ENCODE data around the gene DCAKD.

DCAKD gene

DNA sequence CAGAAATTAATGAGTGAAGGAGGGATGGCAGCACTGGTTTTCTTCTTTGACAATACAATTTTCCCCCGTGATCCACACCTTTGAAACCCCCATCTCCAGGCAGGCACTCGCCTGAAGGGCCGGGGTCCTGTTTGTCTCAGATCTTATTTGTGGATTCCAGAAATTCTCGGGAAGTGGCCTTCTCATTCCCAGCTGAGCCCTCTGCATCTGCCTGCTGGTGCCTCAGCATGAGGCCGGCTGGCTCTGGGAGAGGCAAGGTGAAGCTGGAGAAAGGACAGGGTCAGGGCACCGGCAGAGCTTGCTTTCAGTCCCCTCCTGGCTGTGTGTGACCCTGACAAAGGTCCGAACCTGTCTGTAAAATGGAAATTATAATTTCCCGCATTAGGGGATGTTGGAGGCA, 47.6 kb downstream of the DCAKD start:
- no peak overlapping the region for H2AFZ ChIP-seq (ENCODE audit: low read length, unreplicated experiment)

DNA sequence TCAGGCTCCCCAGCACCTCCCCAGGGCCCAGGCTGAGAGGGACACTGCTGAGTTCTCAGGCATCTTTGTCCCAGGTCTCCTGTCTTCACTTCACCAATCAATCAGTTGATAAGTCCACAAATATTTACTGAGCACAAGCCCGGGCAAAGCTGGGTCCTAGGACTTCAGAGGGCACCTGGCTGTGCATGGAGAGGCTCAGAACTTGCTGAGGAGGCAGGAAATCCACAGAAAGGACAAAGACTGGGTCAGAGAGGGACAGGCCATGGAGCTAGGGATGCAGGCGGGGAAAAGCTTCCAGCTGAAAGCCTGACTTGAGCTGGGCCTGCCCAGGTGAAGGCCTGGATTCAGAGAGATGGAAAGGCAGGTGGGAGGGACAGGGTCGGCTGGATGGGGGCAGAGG, 50.1 kb downstream of the DCAKD start:
- Histone ChIP-seq H3K79me2 (ENCODE audit: control insufficient read depth, insufficient read depth, low read length, unreplicated experiment) (no peaks in the 10 kb centered on the region), H3K36me3 (ENCODE audit: insufficient read depth, low read length) (no peaks in the 10 kb centered on the region), H3K4me3 (ENCODE audit: low read depth, low read length) (no peak overlapping the region), H3K27ac (ENCODE audit: low read depth, low read length) (no peak overlapping the region), H3K27me3 (ENCODE audit: insufficient read depth, low read length) (peaks cover 14% of the 10 kb centered on the region; the same call in 1 of the 2 replicates), H2AFZ (ENCODE audit: low read length, unreplicated experiment) (no peak overlapping the region), H3K4me1 (ENCODE audit: control insufficient read depth, insufficient read depth, low read length, unreplicated experiment) (peaks cover 5% of the 10 kb centered on the region)

More for the DNA sequence above, 47.6 kb downstream of the DCAKD start:
- Histone ChIP-seq H3K79me2 (ENCODE audit: control insufficient read depth, insufficient read depth, low read length, unreplicated experiment) (no peaks in the 10 kb centered on the region), H3K4me1 (ENCODE audit: control insufficient read depth, insufficient read depth, low read length, unreplicated experiment) (no peaks in the 10 kb centered on the region), H3K27me3 (ENCODE audit: insufficient read depth, low read length) (peaks cover 12% of the 10 kb centered on the region; the same call in 1 of the 2 replicates), H3K36me3 (ENCODE audit: insufficient read depth, low read length) (no peaks in the 10 kb centered on the region), H3K4me3 (ENCODE audit: low read depth, low read length) (no peak overlapping the region), H3K27ac (ENCODE audit: low read depth, low read length) (no peak overlapping the region)

GRCh38 chr17:44999433-44999832, 52.0 kb downstream of the DCAKD start:
- H3K27ac ChIP-seq (ENCODE audit: low read depth, low read length): no peak overlapping the region
- H3K79me2 ChIP-seq (ENCODE audit: control insufficient read depth, insufficient read depth, low read length, unreplicated experiment): no peaks in the 10 kb centered on the region
- H3K27me3 ChIP-seq (ENCODE audit: insufficient read depth, low read length): peaks cover 7% of the 10 kb centered on the region; the same call in 1 of the 2 replicates
- H3K4me1 ChIP-seq (ENCODE audit: control insufficient read depth, insufficient read depth, low read length, unreplicated experiment): peaks cover 5% of the 10 kb centered on the region
- H2AFZ ChIP-seq (ENCODE audit: low read length, unreplicated experiment): no peak overlapping the region
- H3K4me3 ChIP-seq (ENCODE audit: low read depth, low read length): no peak overlapping the region
- no peaks in the 10 kb centered on the region for H3K36me3 ChIP-seq (ENCODE audit: insufficient read depth, low read length)

- Histone ChIP-seq H3K27ac (ENCODE audit: low read depth, low read length) (no peak overlapping the region), H3K4me3 (ENCODE audit: low read depth, low read length) (no peak overlapping the region), H3K79me2 (ENCODE audit: control insufficient read depth, insufficient read depth, low read length, unreplicated experiment) (no peaks in the 10 kb centered on the region), H3K4me1 (ENCODE audit: control insufficient read depth, insufficient read depth, low read length, unreplicated experiment) (peaks cover 5% of the 10 kb centered on the region), H2AFZ (ENCODE audit: low read length, unreplicated experiment) (no peak overlapping the region), H3K36me3 (ENCODE audit: insufficient read depth, low read length) (no peaks in the 10 kb centered on the region), H3K27me3 (ENCODE audit: insufficient read depth, low read length) (peaks cover 7% of the 10 kb centered on the region; the same call in 1 of the 2 replicates)
These were observed 52.8 kb downstream of the DCAKD start for GRCh38 chr17:44998646-44999045.

DNA sequence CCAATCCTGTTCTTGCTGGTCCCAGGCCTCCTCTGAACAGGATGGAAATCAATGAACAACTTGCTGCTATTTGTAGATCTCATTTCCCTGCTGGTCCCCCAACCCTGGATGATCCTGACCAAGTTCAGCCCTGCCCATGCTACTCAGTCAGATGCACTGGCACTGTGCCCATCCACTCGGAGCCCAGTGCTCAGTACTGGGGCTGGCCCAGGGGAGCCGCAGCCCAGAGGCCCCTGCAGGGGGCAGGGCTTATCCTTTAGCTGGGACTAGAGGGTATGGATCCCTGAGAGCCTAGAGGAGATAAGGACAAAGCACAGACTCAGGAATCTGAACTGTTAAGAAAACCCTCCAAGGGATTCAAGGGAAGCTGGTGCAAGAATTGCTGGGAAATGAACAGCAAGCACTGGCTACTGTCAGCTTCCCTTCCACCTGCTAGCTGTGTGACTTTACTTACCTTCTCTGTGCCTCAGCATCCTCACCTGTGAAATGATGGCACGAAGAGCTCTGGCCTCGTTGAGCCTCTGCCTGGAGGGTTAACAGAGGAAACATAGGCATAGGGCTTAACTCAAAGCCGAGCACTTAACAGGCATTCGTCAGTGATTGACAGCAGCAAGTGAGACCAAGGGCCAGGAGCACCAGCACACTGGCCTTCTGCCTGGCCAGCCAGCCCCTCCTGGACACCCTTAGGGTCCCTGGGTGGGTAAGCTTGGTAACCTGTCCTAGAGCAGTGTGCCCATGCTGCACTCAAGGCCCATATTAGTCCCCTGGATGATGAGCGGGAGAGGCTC, 53.5 kb downstream of the DCAKD start:
- Histone ChIP-seq H3K4me3 (ENCODE audit: low read depth, low read length) (no peak overlapping the region), H2AFZ (ENCODE audit: low read length, unreplicated experiment) (no peak overlapping the region), H3K4me1 (ENCODE audit: control insufficient read depth, insufficient read depth, low read length, unreplicated experiment) (peaks cover 5% of the 10 kb centered on the region), H3K36me3 (ENCODE audit: insufficient read depth, low read length) (no peaks in the 10 kb centered on the region), H3K79me2 (ENCODE audit: control insufficient read depth, insufficient read depth, low read length, unreplicated experiment) (no peaks in the 10 kb centered on the region), H3K27ac (ENCODE audit: low read depth, low read length) (no peak overlapping the region), H3K27me3 (ENCODE audit: insufficient read depth, low read length) (peaks cover 7% of the 10 kb centered on the region; the same call in 1 of the 2 replicates)

DNA sequence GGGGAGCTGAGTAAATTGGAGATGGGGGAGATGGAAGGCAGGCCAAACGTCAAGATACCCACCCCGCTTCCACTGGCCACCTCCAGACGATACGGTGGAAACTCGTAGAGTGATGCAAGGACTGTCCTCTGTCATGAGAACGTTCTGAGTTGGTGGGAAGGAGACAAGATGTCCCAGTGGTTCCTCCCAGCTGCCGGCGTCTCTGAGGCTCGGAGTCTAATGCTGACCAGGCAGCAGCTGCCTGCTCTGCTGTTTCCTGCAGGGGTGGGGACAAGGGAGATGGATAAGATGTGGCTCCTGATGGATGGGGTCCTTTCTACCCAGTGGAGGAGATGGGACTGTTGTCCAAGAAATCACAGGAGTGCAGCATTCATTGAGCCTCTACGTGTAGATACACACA, 55.1 kb downstream of the DCAKD start:
- peaks cover 7% of the 10 kb centered on the region; the same call in 1 of the 2 replicates for H3K27me3 ChIP-seq (ENCODE audit: insufficient read depth, low read length)

DNA sequence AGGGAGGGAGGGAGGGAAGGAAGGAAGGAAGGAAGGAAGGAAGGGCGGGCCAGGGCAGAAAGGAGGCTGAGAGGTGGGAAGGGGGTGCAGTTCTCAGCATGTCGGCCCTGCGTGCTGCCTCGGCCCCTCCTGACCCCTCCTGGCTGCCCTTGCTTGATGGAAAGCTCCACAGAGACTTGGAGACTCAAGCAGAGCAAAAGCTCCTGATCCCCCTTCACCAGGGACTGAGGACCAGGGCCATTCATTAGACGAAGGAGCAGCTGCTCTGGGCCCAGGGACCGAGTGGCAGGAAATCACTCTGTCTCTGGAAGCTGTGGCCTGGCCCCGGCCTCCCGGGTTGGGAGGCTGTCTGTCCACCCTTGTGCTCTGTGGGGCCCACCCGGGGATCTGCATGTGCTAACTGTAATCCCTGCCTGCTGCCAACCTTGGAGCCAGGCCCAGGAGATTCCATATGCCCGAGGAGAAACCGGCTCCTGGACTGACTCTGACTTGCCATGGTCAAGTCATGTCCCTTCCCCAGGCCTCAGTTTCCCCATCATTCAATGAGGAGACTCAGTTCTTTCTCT, 55.9 kb downstream of the DCAKD start:
- peaks cover 7% of the 10 kb centered on the region; the same call in 1 of the 2 replicates for H3K27me3 ChIP-seq (ENCODE audit: insufficient read depth, low read length)
- H3K4me1 ChIP-seq (ENCODE audit: control insufficient read depth, insufficient read depth, low read length, unreplicated experiment): peaks cover 5% of the 10 kb centered on the region
- no peak overlapping the region for H3K27ac ChIP-seq (ENCODE audit: low read depth, low read length)
- no peaks in the 10 kb centered on the region for H3K36me3 ChIP-seq (ENCODE audit: insufficient read depth, low read length)
- no peaks in the 10 kb centered on the region for H3K79me2 ChIP-seq (ENCODE audit: control insufficient read depth, insufficient read depth, low read length, unreplicated experiment)
- H3K4me3 ChIP-seq (ENCODE audit: low read depth, low read length): no peak overlapping the region
- H2AFZ ChIP-seq (ENCODE audit: low read length, unreplicated experiment): no peak overlapping the region

More for the DNA sequence above, 55.1 kb downstream of the DCAKD start:
- H3K79me2 ChIP-seq (ENCODE audit: control insufficient read depth, insufficient read depth, low read length, unreplicated experiment): no peaks in the 10 kb centered on the region
- no peaks in the 10 kb centered on the region for H3K36me3 ChIP-seq (ENCODE audit: insufficient read depth, low read length)
- no peak overlapping the region for H3K27ac ChIP-seq (ENCODE audit: low read depth, low read length)
- peaks cover 5% of the 10 kb centered on the region for H3K4me1 ChIP-seq (ENCODE audit: control insufficient read depth, insufficient read depth, low read length, unreplicated experiment)
- no peak overlapping the region for H2AFZ ChIP-seq (ENCODE audit: low read length, unreplicated experiment)
- no peak overlapping the region for H3K4me3 ChIP-seq (ENCODE audit: low read depth, low read length)

DNA sequence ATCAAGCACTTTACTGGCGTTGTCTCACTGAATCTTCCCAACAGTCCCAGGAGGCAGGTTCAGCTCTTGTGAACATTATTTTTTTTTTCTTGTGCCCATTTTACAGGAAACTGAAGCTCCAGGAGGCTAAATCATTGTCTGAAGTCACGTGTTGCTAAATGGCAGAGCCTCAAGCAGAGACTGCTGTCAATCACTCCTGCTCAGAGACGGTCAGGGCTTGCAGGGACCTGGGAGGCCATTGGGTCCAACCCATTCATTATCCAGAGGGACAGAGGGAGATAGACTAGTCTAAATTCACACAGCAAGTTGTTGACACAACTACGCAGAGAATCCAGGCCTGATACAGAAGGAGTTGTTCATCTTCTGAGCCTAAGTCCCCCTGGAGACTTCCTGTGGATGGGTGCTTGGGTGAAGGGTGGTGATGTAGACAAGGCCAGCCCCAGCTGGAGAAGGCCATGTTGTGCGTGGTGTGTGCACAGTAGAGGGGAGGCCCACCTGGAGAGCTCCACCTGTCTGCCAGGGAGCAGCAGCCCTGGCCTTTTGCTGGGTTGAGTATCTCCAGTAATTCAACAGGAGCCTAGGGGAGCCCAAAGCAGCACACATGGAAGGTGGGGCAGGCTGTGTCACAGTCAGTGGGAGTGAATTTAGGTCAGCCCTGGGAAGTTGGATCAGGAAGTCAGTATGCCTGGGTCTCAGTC, 59.0 kb downstream of the DCAKD start:
- Histone ChIP-seq H3K27me3 (ENCODE audit: insufficient read depth, low read length) (peaks cover 6% of the 10 kb centered on the region; the same call in 1 of the 2 replicates), H2AFZ (ENCODE audit: low read length, unreplicated experiment) (no peak overlapping the region), H3K36me3 (ENCODE audit: insufficient read depth, low read length) (no peaks in the 10 kb centered on the region), H3K4me1 (ENCODE audit: control insufficient read depth, insufficient read depth, low read length, unreplicated experiment) (peaks cover 1% of the 10 kb centered on the region), H3K4me3 (ENCODE audit: low read depth, low read length) (no peak overlapping the region), H3K27ac (ENCODE audit: low read depth, low read length) (no peak overlapping the region), H3K79me2 (ENCODE audit: control insufficient read depth, insufficient read depth, low read length, unreplicated experiment) (no peaks in the 10 kb centered on the region)

- Histone ChIP-seq H3K27me3 (ENCODE audit: insufficient read depth, low read length) (peaks cover 13% of the 10 kb centered on the region), H2AFZ (ENCODE audit: low read length, unreplicated experiment) (no peak overlapping the region), H3K4me1 (ENCODE audit: control insufficient read depth, insufficient read depth, low read length, unreplicated experiment) (no peaks in the 10 kb centered on the region), H3K79me2 (ENCODE audit: control insufficient read depth, insufficient read depth, low read length, unreplicated experiment) (no peaks in the 10 kb centered on the region), H3K36me3 (ENCODE audit: insufficient read depth, low read length) (no peaks in the 10 kb centered on the region), H3K27ac (ENCODE audit: low read depth, low read length) (no peak overlapping the region), H3K4me3 (ENCODE audit: low read depth, low read length) (no peak overlapping the region)
These were observed 60.4 kb downstream of the DCAKD start for GRCh38 chr17:44990994-44991393.

DNA sequence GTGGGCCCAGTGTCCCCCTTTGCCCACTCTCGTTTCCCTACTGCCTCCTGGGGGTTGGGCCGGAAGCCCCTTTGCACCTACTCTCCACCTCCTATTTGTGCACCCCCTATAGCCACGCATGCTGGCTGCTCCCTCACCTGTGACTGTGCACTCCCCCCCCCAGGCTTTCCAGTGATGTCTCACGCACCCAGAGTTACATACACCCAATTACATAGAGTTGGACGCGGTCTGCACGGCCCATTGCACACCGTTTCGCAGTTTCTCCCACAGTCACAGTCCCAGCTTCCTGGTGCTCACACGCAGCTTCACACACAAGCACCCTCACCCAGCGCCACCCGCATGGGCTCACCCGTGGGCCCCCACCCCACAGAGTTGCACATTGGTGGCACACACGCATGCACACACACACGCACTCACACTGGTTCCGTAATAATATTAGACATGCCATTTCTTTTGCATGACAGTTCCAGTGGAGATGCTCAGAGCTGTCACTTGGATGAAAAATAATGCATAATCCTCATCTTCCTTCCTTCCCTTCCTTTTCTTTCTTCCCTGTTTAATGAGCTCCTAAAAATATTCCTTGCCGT, 61.8 kb downstream of the DCAKD start:
- H3K4me3 ChIP-seq (ENCODE audit: low read depth, low read length): no peak overlapping the region
- H3K27ac ChIP-seq (ENCODE audit: low read depth, low read length): no peak overlapping the region
- no peaks in the 10 kb centered on the region for H3K79me2 ChIP-seq (ENCODE audit: control insufficient read depth, insufficient read depth, low read length, unreplicated experiment)
- no peaks in the 10 kb centered on the region for H3K36me3 ChIP-seq (ENCODE audit: insufficient read depth, low read length)
- H3K27me3 ChIP-seq (ENCODE audit: insufficient read depth, low read length): peaks cover 16% of the 10 kb centered on the region
- no peak overlapping the region for H2AFZ ChIP-seq (ENCODE audit: low read length, unreplicated experiment)
- no peaks in the 10 kb centered on the region for H3K4me1 ChIP-seq (ENCODE audit: control insufficient read depth, insufficient read depth, low read length, unreplicated experiment)
